ENCODE measurements around the gene IER3IP1. TPM values are rescaled to one million over a fixed set of nuclear protein-coding genes. Genes with fewer than 3 reads are reported as not detected.

The IER3IP1 gene
- total RNA-seq, 1 experiment from 2014 or later, result 14.1 TPM

DNA sequence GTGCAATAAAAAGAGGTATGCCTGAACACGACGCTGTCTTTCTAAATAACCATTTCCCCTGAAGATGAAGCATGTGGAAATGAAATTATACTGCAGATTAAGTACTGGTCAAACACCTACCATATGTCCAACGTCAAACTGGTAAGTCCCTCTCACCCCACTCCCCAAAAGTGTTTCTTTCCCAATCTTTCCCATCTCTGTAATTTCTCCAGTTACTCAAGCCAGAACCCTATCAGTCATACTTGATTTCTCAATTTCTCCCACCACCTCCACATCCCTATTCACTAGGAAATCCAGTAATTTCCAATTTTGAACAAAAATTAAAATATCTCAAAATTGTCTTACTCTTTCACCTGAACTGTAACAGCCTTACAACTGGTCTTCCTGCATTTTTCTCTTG lies 55.0 kb downstream of the IER3IP1 start:
- DNase-seq (ENCODE audit: unreplicated experiment), result no peak
- BruUV-seq (replicated peaks), result no TSS peak
- Mint-ChIP-seq H3K4me1 (ENCODE audit: insufficient read depth, unreplicated experiment) (no peaks in the 10 kb centered on the region), H3K27ac (ENCODE audit: low read depth, unreplicated experiment) (no peak overlapping the region), H3K9me3 (ENCODE audit: unreplicated experiment) (no peaks in the 10 kb centered on the region), H3K4me3 (ENCODE audit: unreplicated experiment) (no peak overlapping the region), H3K36me3 (ENCODE audit: insufficient read depth, unreplicated experiment) (peaks cover 39% of the 10 kb centered on the region), H3K27me3 (ENCODE audit: insufficient read depth, unreplicated experiment) (no peaks in the 10 kb centered on the region)
- intact Hi-C loops (cut with micrococcal nuclease), result no loop called here
- CTCF ChIA-PET, result no interaction called here
- TF ChIP-seq CTCF (IDR thresholded peaks at IDR 0.05; ENCODE audit: unreplicated experiment), result no peak
- POLR2A ChIA-PET, result interaction anchor here (1.0 kb wide), 1 partner anchor 29 kb away, joined by 3 read pairs; no protein-coding TSS in a partner anchor

- CTCF ChIA-PET, result interaction anchor here (1.1 to 2.6 kb wide), 3 partner anchors 19 to 84 kb away, joined by 5 to 9 read pairs (median 8); no protein-coding TSS in a partner anchor
- Mint-ChIP-seq H3K4me1 (ENCODE audit: insufficient read depth, unreplicated experiment) (no peaks in the 10 kb centered on the region), H3K4me3 (ENCODE audit: unreplicated experiment) (no peak overlapping the region), H3K36me3 (ENCODE audit: insufficient read depth, unreplicated experiment) (peaks cover 40% of the 10 kb centered on the region), H3K9me3 (ENCODE audit: unreplicated experiment) (no peaks in the 10 kb centered on the region), H3K27ac (ENCODE audit: low read depth, unreplicated experiment) (no peak overlapping the region), H3K27me3 (ENCODE audit: insufficient read depth, unreplicated experiment) (no peaks in the 10 kb centered on the region)
- TF ChIP-seq CTCF (IDR thresholded peaks at IDR 0.05; ENCODE audit: unreplicated experiment), result no peak
- DNase-seq (ENCODE audit: unreplicated experiment), result no peak
- BruUV-seq (replicated peaks), result no TSS peak
- intact Hi-C loops (cut with micrococcal nuclease), result no loop called here
- POLR2A ChIA-PET, result interaction anchor here (1.0 kb wide), 1 partner anchor 29 kb away, joined by 3 read pairs; no protein-coding TSS in a partner anchor
Observed at GRCh38 chr18:47120428-47120827, 55.7 kb downstream of the IER3IP1 start.

DNA sequence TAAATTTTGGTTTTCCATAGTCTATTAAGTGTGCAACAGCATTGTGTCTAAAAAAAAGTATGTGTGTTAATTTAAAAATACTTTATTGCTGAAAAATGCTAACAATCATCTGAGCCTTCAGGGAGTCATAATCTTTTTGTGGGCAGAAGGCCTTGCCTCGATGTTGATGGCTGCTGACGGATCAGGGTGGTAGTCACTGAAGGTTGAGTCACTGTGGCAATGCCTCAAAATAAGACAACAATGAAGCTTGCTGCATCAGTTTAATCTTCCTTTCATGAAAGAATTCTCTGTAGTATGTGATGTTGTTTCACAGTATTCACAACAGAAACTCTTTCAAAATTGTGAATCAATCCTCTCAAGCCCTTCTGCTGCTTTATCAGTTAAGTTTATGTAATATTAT lies 57.2 kb downstream of the IER3IP1 start:
- H3K27me3 Mint-ChIP-seq (ENCODE audit: insufficient read depth, unreplicated experiment), result no peaks in the 10 kb centered on the region
- H3K27ac Mint-ChIP-seq (ENCODE audit: low read depth, unreplicated experiment), result no peak overlapping the region
- BruUV-seq (replicated peaks), result no TSS peak
- peaks cover 50% of the 10 kb centered on the region for H3K36me3 Mint-ChIP-seq (ENCODE audit: insufficient read depth, unreplicated experiment)
- intact Hi-C loops (cut with micrococcal nuclease), result no loop called here
- no peaks in the 10 kb centered on the region for H3K9me3 Mint-ChIP-seq (ENCODE audit: unreplicated experiment)
- no peak for TF ChIP-seq CTCF (IDR thresholded peaks at IDR 0.05; ENCODE audit: unreplicated experiment)
- ChIA-PET CTCF (interaction anchor here (2.6 kb wide), 1 partner anchor 19 kb away, joined by 8 read pairs; no protein-coding TSS in a partner anchor), POLR2A (interaction anchor here (1.0 kb wide), 1 partner anchor 12 kb away, joined by 3 read pairs; no protein-coding TSS in a partner anchor)
- DNase-seq (ENCODE audit: unreplicated experiment), result no peak
- H3K4me3 Mint-ChIP-seq (ENCODE audit: unreplicated experiment), result no peak overlapping the region
- no peaks in the 10 kb centered on the region for H3K4me1 Mint-ChIP-seq (ENCODE audit: insufficient read depth, unreplicated experiment)

- ChIA-PET CTCF (interaction anchor here (3.6 kb wide), 1 partner anchor 90 kb away, joined by 15 read pairs; no protein-coding TSS in a partner anchor), POLR2A (interaction anchor here (1.4 kb wide), 1 partner anchor 35 kb away, joined by 4 read pairs; the partner anchor contains the start of gene HDHD2)
- BruUV-seq (replicated peaks), result no TSS peak
- no peak for DNase-seq (ENCODE audit: unreplicated experiment)
- Mint-ChIP-seq H3K9me3 (ENCODE audit: unreplicated experiment) (no peaks in the 10 kb centered on the region), H3K4me1 (ENCODE audit: insufficient read depth, unreplicated experiment) (no peaks in the 10 kb centered on the region), H3K4me3 (ENCODE audit: unreplicated experiment) (no peak overlapping the region), H3K36me3 (ENCODE audit: insufficient read depth, unreplicated experiment) (peaks cover 72% of the 10 kb centered on the region), H3K27ac (ENCODE audit: low read depth, unreplicated experiment) (no peak overlapping the region), H3K27me3 (ENCODE audit: insufficient read depth, unreplicated experiment) (no peaks in the 10 kb centered on the region)
- TF ChIP-seq CTCF (IDR thresholded peaks at IDR 0.05; ENCODE audit: unreplicated experiment), result no peak
- intact Hi-C loops (cut with micrococcal nuclease), result no loop called here
Observed at GRCh38 chr18:47115205-47115604, 61.0 kb downstream of the IER3IP1 start.
